Measurements from ENCODE around the gene HTR7. TPM values are rescaled to one million over a fixed set of nuclear protein-coding genes. Genes with fewer than 3 reads are reported as not detected.

HTR7 gene
- total and polyA plus RNA-seq, 9 donors: 0.11 to 1.00 (median 0.32) TPM; not detected in 2

DNA sequence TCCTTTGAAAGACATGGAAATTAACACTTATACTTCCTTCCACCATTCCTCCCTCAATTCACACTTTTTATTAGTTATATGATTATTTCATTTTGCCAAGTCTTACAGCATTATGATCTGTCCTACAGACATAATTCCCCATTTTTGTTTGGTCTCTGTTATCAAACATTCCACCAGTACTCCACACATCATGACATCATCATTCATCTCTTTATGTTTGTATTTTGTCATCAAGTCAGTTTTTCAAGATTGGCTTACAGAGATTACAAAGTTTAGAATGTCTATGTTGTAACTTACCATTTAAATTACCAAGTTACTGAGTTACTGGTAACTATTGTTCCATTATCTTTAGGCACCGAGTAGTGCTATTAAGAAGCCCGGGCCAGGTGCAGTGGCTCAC is 150.2 kb downstream of the HTR7 start:
- Histone ChIP-seq H3K36me3 (no peaks in the 10 kb centered on the region), H3K4me1 (ENCODE audit: insufficient read depth) (no peaks in the 10 kb centered on the region), H3K27ac (no peak overlapping the region), H3K9me3 (no peaks in the 10 kb centered on the region), H3K4me3 (no peak overlapping the region), H3K27me3 (no peaks in the 10 kb centered on the region)
- intact Hi-C loops (cut with DNase I): no loop called here
- 92 to 97% (median 94%) methylated on average over 2 of the region's 2 CpGs for WGBS, 3 donors
- no peak for DNase-seq
- no peak for TF ChIP-seq POLR2A (IDR thresholded peaks at IDR 0.05)
- TF ChIP-seq, protein P1, sequence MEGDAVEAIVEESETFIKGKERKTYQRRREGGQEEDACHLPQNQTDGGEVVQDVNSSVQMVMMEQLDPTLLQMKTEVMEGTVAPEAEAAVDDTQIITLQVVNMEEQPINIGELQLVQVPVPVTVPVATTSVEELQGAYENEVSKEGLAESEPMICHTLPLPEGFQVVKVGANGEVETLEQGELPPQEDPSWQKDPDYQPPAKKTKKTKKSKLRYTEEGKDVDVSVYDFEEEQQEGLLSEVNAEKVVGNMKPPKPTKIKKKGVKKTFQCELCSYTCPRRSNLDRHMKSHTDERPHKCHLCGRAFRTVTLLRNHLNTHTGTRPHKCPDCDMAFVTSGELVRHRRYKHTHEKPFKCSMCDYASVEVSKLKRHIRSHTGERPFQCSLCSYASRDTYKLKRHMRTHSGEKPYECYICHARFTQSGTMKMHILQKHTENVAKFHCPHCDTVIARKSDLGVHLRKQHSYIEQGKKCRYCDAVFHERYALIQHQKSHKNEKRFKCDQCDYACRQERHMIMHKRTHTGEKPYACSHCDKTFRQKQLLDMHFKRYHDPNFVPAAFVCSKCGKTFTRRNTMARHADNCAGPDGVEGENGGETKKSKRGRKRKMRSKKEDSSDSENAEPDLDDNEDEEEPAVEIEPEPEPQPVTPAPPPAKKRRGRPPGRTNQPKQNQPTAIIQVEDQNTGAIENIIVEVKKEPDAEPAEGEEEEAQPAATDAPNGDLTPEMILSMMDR (IDR thresholded peaks at IDR 0.05): no peak
- TF ChIP-seq EP300 (IDR thresholded peaks at IDR 0.05): no peak

DNA sequence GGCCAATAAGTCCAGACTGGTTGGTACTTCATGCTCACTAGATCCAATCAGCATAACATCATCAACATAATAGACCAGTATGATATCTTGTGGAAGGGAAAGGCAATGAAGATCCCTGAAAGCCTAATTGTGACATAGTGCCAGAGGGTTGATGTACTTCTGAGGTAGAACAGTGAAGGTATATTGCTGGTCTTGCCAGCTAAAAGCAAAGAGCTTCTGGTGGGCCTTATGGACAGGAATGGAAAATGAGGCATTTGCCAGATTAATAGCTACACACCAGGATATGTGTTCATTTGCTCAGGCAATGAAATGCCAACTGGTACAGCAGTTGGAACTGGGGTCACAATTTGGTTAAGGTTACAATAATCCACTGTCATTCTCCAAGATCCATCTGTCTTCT is 156.4 kb downstream of the HTR7 start:
- no peaks in the 10 kb centered on the region for H3K36me3 ChIP-seq
- DNase-seq: no peak

DNA sequence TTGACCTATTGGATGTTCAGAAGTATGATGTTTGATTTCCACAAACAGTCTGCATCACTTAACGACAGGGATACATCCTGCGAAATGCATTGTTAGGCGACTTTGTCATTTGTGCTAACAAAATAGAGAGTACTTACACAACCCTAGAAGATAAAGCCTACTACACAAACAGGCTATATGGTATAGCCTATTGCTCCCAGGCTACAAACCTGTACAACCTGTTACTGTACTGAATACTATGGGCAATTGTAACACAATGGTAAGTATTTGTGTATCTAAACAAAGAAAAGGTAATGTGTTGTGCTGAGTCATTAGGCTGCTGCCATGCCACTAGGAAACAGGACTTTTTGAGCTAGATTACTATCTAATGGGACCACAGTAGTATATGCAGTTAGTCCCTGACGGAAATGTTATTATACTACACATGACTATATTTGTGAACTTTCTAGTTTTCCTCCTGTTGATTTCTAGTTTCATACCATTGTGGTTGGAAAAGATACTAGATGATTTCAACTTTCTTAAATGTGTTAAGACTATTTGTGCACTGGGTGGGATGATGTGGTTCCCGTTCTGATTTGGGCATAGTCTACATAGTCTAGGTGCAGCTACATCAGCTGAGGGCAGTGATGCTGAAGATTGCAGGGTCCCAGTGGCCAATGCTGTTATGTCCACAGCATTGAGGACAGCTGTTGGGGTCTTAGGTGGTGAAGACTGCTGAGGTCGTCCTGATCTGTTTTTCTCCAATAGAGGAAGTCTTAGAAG is 161.7 kb downstream of the HTR7 start:
- Histone ChIP-seq H3K4me1 (ENCODE audit: insufficient read depth) (no peaks in the 10 kb centered on the region), H3K27ac (no peak overlapping the region), H3K9me3 (no peaks in the 10 kb centered on the region), H3K36me3 (no peaks in the 10 kb centered on the region), H3K4me3 (no peak overlapping the region), H3K27me3 (no peaks in the 10 kb centered on the region)
- DNase-seq: no peak
- intact Hi-C loops (cut with DNase I): no loop called here
- TF ChIP-seq, protein P1 (IDR thresholded peaks at IDR 0.05): no peak
- TF ChIP-seq EP300 (IDR thresholded peaks at IDR 0.05) (no peak), POLR2A (IDR thresholded peaks at IDR 0.05) (no peak)
- WGBS, 3 donors: 53 to 86% (median 66%) methylated on average over 6 of the region's 6 CpGs

More for the DNA sequence above, 156.4 kb downstream of the HTR7 start:
- no peak overlapping the region for H3K4me3 ChIP-seq
- intact Hi-C loops (cut with DNase I): no loop called here
- H3K4me1 ChIP-seq (ENCODE audit: insufficient read depth): no peaks in the 10 kb centered on the region
- TF ChIP-seq EP300 (IDR thresholded peaks at IDR 0.05): no peak
- TF ChIP-seq, protein P1 (IDR thresholded peaks at IDR 0.05): no peak
- TF ChIP-seq POLR2A (IDR thresholded peaks at IDR 0.05): no peak
- H3K27ac ChIP-seq: no peak overlapping the region
- no peaks in the 10 kb centered on the region for H3K27me3 ChIP-seq
- no peaks in the 10 kb centered on the region for H3K9me3 ChIP-seq

Small RNA genes within 50 kb of the gene (small RNA-seq; reads per million reads assigned to genes)
- not detected for gene RF00019

Other genes with a start within 250 kb of the HTR7 start
- gene RPP30, start 13.9 kb upstream of the HTR7 start, total RNA-seq: 10 to 100 TPM; 20.9 to 35.1 (median 28.6) TPM
- 10 to 100 TPM; 25.6 to 34.1 TPM for gene RPP30, start 13.9 kb upstream of the HTR7 start, polyA plus RNA-seq
- under 1 TPM in 3 of 7 donors, not detected in 4; 0.27 to 0.84 (median 0.36) TPM for gene ANKRD1, start 63.0 kb upstream of the HTR7 start, total RNA-seq
- under 1 TPM; 0.32 to 0.36 TPM for gene ANKRD1, start 63.0 kb upstream of the HTR7 start, polyA plus RNA-seq